ENCODE data around the gene ABCA13. TPM values are rescaled to one million over a fixed set of nuclear protein-coding genes. Genes with fewer than 3 reads are reported as not detected.

Gene ABCA13
- total RNA-seq, 4 donors from 2014 or later = under 0.01 to 0.96 (median 0.35) TPM

Other genes starting within 250 kb of the ABCA13 start
- 10 to 100 TPM in 2 of 4 donors, 1 to 10 TPM in 1, under 1 TPM in 1; 0.41 to 37.4 (median 17.5) TPM for gene PKD1L1, start 223.0 kb upstream of the ABCA13 start, total RNA-seq
- 10 to 100 TPM; 37.2 to 74.8 (median 52.3) TPM for gene HUS1, start 191.8 kb upstream of the ABCA13 start, total RNA-seq
- not detected for gene SUN3, start 142.4 kb upstream of the ABCA13 start, total RNA-seq
- gene C7orf57, start 135.9 kb upstream of the ABCA13 start, total RNA-seq = not detected
- gene UPP1, start 82.2 kb upstream of the ABCA13 start, total RNA-seq = 10 to 100 TPM; 31.3 to 46.8 (median 39.3) TPM